C4-2B (cell line): ENCODE data around the gene ANKRD11.
"Not testable (repeated sequence)": the region's sequence is repeated elsewhere in the genome, so short reads cannot be mapped to it uniquely, and the experiment has no call there.

Experiments
- H3K27ac ChIP-seq: fragments of 450-650 bp; 2 replicates; pipeline ENCODE4 v1.5.1; 2017
- CTCF ChIP-seq: fragments of 450-650 bp; conservative IDR thresholded peaks from 2 replicates; pipeline ENCODE4 v1.5.1; 2017; ENCODE audit warnings: mild to moderate bottlenecking
- ZFX ChIP-seq: fragments of 450-650 bp; IDR thresholded peaks from 2 replicates; pipeline ENCODE4 v1.6.1; 2017

The ANKRD11 gene

GRCh38 chr16:89439659-89440058 is 50.7 kb downstream of the ANKRD11 start:
- TF ChIP-seq CTCF: no peak
- no peak for TF ChIP-seq ZFX
- H3K27ac ChIP-seq: no peak overlapping the region

- H3K27ac ChIP-seq: no peak overlapping the region
- TF ChIP-seq CTCF: no peak
- TF ChIP-seq ZFX: no peak
Measured at GRCh38 chr16:89437991-89438390, 52.4 kb downstream of the ANKRD11 start.

GRCh38 chr16:89437251-89437987 is 52.9 kb downstream of the ANKRD11 start:
- TF ChIP-seq CTCF (no peak), ZFX (no peak)
- H3K27ac ChIP-seq: no peak overlapping the region

- H3K27ac ChIP-seq: no peak overlapping the region
- TF ChIP-seq CTCF (no peak), ZFX (no peak)
Measured at GRCh38 chr16:89436366-89436765, 54.0 kb downstream of the ANKRD11 start.

- H3K27ac ChIP-seq: not testable (repeated sequence)
Measured at GRCh38 chr16:89435059-89435458, 55.3 kb downstream of the ANKRD11 start.

- TF ChIP-seq CTCF (no peak), ZFX (no peak)
- H3K27ac ChIP-seq: no peak overlapping the region
Measured at GRCh38 chr16:89434490-89434889, 55.9 kb downstream of the ANKRD11 start.

- not testable (repeated sequence) for H3K27ac ChIP-seq
Measured at GRCh38 chr16:89433363-89433984, 56.9 kb downstream of the ANKRD11 start.

- peak overlapping the region; percentile 70 for H3K27ac ChIP-seq
- TF ChIP-seq CTCF (no peak), ZFX (no peak)
Measured at GRCh38 chr16:89431630-89432029, 58.7 kb downstream of the ANKRD11 start.
